OCI-LY3 (cell line): ENCODE data around the gene RELN.

Experiments
- CTCF ChIP-seq: fragments of 200-600, 300-600 bp; sonication (generic); IDR thresholded peaks from 2 replicates; pipeline ENCODE4 v1.5.1; 2014; ENCODE audit warnings: antibody characterized with exemption, low read length, low read depth
- EZH2phosphoT487 ChIP-seq: fragments of 200-600 bp; shearing (Covaris generic); IDR thresholded peaks from 2 replicates; pipeline ENCODE4 v1.6.1; 2018; ENCODE audit warnings: antibody characterized with exemption, mixed run types, low read depth

GRCh38 chr7:103866919-103867318 lies 122.5 kb downstream of the RELN start:
- TF ChIP-seq CTCF (no peak), EZH2phosphoT487 (no peak)
